ENCODE results near the gene E4F1.

GRCh38 chr16:2244926-2245795 is 21.8 kb downstream of the E4F1 start:
- no peak for TF ChIP-seq GLIS3 (CRISPR knock-in tag; IDR thresholded peaks at IDR 0.05)
- no peak for TF ChIP-seq PATZ1 (CRISPR knock-in tag; IDR thresholded peaks at IDR 0.05; ENCODE audit: borderline replicate concordance)
- no peak for TF ChIP-seq CSDC2 (CRISPR knock-in tag; IDR thresholded peaks at IDR 0.05)
- no peak for TF ChIP-seq CREB5 (CRISPR knock-in tag; IDR thresholded peaks at IDR 0.05; ENCODE audit: low read depth)
